ENCODE measurements around the gene TRPC4AP. TPM values are rescaled to one million over a fixed set of nuclear protein-coding genes. Genes with fewer than 3 reads are reported as not detected.

The TRPC4AP gene
- total RNA-seq, 2 donors from 2014 or later = 52.8 to 63.2 TPM

GRCh38 chr20:34998331-34998950 lies 94.2 kb downstream of the TRPC4AP start:
- Histone ChIP-seq H3K4me3 (no peak overlapping the region), H3K4me1 (no peaks in the 10 kb centered on the region), H3K9ac (ENCODE audit: low read depth in 2 of 2, low read length in 2 of 2) (no peak overlapping the region), H3K9me3 (no peaks in the 10 kb centered on the region), H3K36me3 (no peaks in the 10 kb centered on the region), H3K27me3 (no peaks in the 10 kb centered on the region), H3K27ac (no peak overlapping the region)
- TF ChIP-seq, protein P1, sequence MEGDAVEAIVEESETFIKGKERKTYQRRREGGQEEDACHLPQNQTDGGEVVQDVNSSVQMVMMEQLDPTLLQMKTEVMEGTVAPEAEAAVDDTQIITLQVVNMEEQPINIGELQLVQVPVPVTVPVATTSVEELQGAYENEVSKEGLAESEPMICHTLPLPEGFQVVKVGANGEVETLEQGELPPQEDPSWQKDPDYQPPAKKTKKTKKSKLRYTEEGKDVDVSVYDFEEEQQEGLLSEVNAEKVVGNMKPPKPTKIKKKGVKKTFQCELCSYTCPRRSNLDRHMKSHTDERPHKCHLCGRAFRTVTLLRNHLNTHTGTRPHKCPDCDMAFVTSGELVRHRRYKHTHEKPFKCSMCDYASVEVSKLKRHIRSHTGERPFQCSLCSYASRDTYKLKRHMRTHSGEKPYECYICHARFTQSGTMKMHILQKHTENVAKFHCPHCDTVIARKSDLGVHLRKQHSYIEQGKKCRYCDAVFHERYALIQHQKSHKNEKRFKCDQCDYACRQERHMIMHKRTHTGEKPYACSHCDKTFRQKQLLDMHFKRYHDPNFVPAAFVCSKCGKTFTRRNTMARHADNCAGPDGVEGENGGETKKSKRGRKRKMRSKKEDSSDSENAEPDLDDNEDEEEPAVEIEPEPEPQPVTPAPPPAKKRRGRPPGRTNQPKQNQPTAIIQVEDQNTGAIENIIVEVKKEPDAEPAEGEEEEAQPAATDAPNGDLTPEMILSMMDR (IDR thresholded peaks at IDR 0.05) = no peak
- intact Hi-C loops (cut with DNase I) = no loop called here
- no peak for DNase-seq

- no peaks in the 10 kb centered on the region for H3K9me3 ChIP-seq
- peak overlapping the region in 1 of 2 donors; percentile 19 for H3K9ac ChIP-seq (ENCODE audit: low read depth in 2 of 2, low read length in 2 of 2)
- H3K4me3 ChIP-seq = no peak overlapping the region
- no peak for DNase-seq
- H3K27ac ChIP-seq = no peak overlapping the region
- no peaks in the 10 kb centered on the region for H3K4me1 ChIP-seq
- TF ChIP-seq, protein P1 (IDR thresholded peaks at IDR 0.05) = no peak
- no peaks in the 10 kb centered on the region for H3K27me3 ChIP-seq
- intact Hi-C loops (cut with DNase I) = no loop called here
- no peaks in the 10 kb centered on the region for H3K36me3 ChIP-seq
Observed at GRCh38 chr20:34997774-34998173, 94.8 kb downstream of the TRPC4AP start.

DNA sequence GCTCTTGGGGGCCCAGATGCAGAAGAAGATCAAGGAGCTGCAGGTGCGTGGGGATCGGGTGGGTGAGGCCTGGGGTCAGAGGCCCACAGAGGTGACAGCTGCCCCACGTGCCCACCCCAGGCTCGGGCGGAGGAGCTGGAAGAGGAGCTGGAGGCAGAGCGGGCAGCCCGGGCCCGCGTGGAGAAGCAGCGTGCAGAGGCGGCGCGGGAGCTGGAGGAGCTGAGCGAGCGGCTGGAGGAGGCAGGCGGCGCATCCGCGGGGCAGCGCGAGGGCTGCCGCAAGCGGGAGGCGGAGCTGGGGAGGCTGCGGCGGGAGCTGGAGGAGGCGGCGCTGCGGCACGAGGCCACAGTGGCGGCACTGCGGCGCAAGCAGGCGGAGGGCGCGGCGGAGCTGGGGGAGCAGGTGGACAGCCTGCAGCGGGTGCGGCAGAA lies 95.5 kb downstream of the TRPC4AP start:
- TF ChIP-seq, protein P1 (IDR thresholded peaks at IDR 0.05) = no peak
- Histone ChIP-seq H3K4me1 (no peaks in the 10 kb centered on the region), H3K27me3 (no peaks in the 10 kb centered on the region), H3K27ac (no peak overlapping the region), H3K4me3 (no peak overlapping the region), H3K36me3 (no peaks in the 10 kb centered on the region), H3K9ac (ENCODE audit: low read depth in 2 of 2, low read length in 2 of 2) (no peak overlapping the region), H3K9me3 (no peaks in the 10 kb centered on the region)
- peak; percentile 63 for DNase-seq
- intact Hi-C loops (cut with DNase I) = no loop called here

DNA sequence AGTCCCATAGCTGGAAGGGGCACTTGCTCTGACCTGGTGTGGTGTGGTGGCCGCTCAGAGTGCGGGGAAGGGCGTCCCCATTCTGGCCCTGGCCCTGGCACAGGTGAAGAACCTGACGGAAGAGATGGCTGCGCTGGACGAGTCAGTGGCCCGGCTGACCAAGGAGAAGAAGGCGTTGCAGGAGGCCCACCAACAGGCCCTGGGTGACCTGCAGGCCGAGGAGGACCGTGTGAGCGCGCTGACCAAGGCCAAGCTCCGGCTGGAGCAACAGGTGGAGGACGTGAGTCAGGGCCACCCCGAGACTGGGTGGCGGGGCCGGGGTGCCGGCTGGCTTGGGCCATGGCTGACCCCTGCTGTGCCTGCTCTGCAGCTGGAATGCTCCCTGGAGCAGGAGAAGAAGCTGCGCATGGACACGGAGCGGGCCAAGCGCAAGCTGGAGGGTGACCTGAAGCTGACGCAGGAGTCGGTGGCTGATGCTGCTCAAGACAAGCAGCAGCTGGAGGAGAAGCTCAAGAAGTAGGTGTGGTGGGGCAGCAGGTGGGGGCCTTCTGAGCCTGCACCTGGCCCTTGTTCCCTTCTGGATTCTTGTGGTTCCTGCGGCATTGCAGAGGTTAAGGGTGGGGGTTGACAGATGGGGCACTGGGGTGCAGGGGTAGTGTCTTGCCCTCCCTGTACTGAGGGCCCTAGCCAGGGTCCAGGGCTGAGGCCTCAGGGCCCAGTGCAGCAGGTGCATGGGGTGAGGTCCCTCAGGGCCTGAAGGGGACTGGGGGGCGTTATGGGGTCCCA lies 96.2 kb downstream of the TRPC4AP start:
- H3K36me3 ChIP-seq = no peaks in the 10 kb centered on the region
- TF ChIP-seq, protein P1 (IDR thresholded peaks at IDR 0.05) = no peak
- intact Hi-C loops (cut with DNase I) = no loop called here
- H3K27ac ChIP-seq = no peak overlapping the region
- no peak for DNase-seq
- H3K4me1 ChIP-seq = no peaks in the 10 kb centered on the region
- no peak overlapping the region for H3K9ac ChIP-seq (ENCODE audit: low read depth in 2 of 2, low read length in 2 of 2)
- H3K4me3 ChIP-seq = no peak overlapping the region
- H3K27me3 ChIP-seq = no peaks in the 10 kb centered on the region
- no peaks in the 10 kb centered on the region for H3K9me3 ChIP-seq

GRCh38 chr20:34995696-34996095 lies 96.9 kb downstream of the TRPC4AP start:
- intact Hi-C loops (cut with DNase I) = no loop called here
- Histone ChIP-seq H3K9ac (ENCODE audit: low read depth in 2 of 2, low read length in 2 of 2) (no peak overlapping the region), H3K9me3 (no peaks in the 10 kb centered on the region), H3K27ac (no peak overlapping the region), H3K27me3 (no peaks in the 10 kb centered on the region), H3K4me3 (no peak overlapping the region), H3K4me1 (no peaks in the 10 kb centered on the region), H3K36me3 (no peaks in the 10 kb centered on the region)
- TF ChIP-seq, protein P1 (IDR thresholded peaks at IDR 0.05) = no peak
- no peak for DNase-seq

All from colonic mucosa (tissue), 4 donors.